Ecto neural progenitor cell (in vitro differentiated cells): ENCODE results near the gene ATP11A.

Experiments
- DNase-seq: peaks from one replicate; pipeline ENCODE4 v3.0.0-alpha.2; 2018; ENCODE audit warnings: low spot score

Gene ATP11A

GRCh38 chr13:112743451-112744167 lies 53.8 kb downstream of the ATP11A start:
- DNase-seq: no peak

- DNase-seq: no peak
Measured at GRCh38 chr13:112744168-112745021, 54.6 kb downstream of the ATP11A start.

GRCh38 chr13:112746044-112746443 lies 56.2 kb downstream of the ATP11A start:
- DNase-seq: no peak

DNA sequence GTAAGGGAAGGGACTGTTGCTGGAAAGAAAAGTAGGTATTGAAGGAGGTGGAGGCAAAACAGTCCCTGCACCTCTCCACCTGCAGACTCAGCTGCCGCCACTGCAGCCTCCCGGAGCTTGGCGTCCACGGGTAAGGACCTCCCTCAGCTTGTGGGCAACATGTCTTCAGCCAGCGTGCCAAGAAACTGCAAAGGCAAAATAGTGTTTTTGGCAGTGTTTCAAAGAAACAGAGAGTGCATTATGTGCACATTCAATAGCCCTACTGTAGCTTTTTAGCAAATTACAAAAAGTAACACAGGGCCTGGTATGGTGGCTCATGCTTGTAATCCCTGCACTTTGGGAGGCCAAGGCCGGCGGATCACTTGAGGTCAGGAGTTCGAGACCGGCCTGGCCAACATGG lies 57.4 kb downstream of the ATP11A start:
- DNase-seq: no peak

GRCh38 chr13:112748947-112749735 lies 59.3 kb downstream of the ATP11A start:
- no peak for DNase-seq

- DNase-seq: no peak
Measured at GRCh38 chr13:112750570-112750969, 60.7 kb downstream of the ATP11A start.

- no peak for DNase-seq
Measured at GRCh38 chr13:112751617-112752016, 61.8 kb downstream of the ATP11A start.

GRCh38 chr13:112752211-112752610 lies 62.4 kb downstream of the ATP11A start:
- DNase-seq: no peak

DNA sequence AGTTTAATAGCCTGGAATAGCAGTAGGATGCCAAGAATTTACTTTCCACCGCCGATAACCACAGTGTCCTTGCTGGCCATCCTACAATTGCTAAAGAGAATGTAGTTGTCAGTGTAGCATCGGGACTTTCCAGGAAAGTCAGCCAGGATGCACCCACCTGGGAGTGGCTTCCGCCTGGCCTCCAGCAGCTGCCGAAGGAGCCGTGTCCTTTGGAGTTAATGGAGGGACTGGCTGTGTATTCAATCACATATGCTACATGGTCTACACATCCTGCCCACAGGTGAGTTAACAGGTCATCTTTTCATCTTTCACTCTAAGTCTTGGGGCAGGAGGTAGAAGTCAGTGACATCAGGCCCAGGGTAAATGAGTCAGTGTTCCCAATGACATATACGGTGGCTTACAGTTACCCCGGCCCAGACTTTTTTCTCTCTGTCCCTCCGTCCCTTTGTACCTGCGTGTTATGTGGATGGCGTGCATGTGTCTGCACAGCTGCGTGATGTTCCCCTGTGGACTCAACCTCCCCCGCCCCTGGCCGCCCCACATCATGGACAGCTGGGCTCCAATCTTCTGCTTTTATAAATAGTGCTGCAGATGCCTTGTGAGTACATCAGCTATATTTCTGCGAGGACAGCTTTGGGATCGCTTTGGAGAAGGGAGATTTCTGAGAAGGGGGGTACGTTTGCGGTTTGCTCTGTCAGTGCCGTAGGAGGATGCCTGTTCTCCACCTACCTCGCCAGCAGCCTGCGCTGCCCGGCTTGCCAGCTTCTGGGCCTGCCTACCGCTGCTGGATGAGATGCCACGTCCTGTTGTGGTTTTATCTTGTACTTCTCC lies 63.1 kb downstream of the ATP11A start:
- no peak for DNase-seq

DNA sequence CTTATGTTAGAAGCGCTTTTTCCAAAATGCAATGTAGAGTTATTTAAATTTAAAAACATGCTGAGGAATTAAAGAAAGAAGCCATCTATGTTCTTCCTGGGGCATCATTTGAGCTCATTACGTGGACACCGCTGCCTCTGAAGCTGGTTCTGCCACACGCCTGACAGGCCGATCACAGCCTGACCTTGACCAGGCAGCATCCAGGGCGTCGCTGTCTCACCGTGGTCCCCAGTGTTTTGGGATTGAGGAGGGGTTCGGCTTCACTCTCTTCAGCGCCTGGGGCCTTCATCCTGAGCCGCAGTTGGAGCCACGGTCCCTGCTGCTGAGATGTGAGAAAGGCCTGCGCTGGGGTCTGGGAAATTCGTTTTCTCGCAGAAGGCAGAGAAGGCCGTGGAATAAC lies 64.0 kb downstream of the ATP11A start:
- DNase-seq: no peak

- no peak for DNase-seq
Measured at GRCh38 chr13:112754281-112755025, 64.6 kb downstream of the ATP11A start.

GRCh38 chr13:112755331-112755730 lies 65.5 kb downstream of the ATP11A start:
- DNase-seq: no peak

DNA sequence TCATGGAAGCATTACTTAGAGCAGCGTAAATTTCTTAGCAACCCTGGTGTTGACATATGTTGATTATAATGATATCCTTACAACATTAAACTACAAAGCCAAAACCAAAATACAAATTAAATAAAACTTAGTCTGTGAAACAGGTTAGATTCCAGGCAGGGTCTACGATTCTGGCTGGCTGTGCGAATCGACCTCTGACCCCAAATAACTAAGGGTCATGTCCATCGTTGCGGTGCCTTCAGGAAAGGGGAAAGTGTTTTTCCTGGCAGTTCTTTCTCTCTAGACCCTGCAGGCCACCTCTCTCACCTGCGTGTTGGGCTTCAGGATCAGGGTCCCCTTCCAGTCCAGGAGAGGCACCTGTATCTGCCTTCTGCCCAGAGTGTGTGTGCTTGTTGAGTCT lies 66.2 kb downstream of the ATP11A start:
- peak; percentile 42 for DNase-seq

DNA sequence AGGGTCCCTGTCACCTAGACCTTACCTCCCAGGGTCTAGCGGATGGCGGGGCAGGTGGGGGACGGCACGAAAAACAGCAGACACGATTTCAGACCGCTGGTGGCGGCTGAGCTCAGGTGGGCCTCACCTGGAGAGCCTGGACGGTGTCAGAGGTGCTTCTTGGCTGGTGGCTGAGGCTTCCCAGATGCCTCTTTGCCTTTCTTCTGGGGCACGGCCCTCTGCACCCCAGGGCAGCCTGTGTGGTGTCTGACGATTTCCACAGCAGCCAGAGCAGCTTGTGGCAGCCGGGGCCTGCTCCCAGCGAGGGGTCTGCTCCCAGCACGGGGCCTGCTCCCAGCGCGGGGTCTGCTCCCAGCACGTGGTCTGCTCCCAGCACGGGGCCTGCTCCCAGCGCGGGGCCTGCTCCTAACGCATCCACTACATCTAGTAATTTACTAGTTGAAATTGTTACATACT lies 66.7 kb downstream of the ATP11A start:
- no peak for DNase-seq

GRCh38 chr13:112756967-112757758 lies 67.3 kb downstream of the ATP11A start:
- no peak for DNase-seq

DNA sequence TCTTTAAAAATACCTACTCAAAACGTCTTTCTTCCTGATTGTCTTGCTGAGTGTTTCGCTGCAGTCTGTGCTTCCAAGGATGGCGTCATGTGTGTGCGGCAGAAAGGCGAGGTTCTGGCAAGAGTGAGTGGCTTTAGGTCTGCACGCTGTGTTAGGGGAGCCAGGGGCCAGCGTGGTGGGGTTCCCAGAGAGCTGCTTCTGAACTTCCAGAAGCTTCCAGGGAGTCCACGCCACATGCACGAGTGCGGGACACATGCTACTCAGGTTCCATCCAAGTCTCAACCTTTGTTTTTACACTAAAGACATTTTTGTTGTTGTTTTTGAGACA lies 67.9 kb downstream of the ATP11A start:
- DNase-seq: peak; percentile 39

DNA sequence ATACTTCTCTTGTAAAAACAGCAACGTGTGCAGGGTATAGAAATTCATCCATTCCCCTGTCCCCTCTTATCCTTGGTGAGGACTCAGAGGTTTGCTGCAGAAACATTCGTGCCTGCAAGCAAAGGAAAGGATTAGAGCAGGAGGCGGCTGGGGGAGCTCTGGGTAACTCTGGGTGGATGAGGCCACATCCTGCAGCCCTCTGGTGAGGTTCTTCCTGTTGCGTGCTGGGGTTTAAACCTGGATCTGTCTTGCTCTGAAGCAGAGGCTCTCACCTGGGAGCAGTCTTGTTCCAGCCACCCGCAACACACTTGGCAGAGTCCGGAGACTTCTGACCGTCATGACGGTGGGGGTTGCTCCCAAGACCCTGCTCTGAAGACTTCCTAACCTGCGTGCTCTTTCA lies 69.2 kb downstream of the ATP11A start:
- no peak for DNase-seq

DNA sequence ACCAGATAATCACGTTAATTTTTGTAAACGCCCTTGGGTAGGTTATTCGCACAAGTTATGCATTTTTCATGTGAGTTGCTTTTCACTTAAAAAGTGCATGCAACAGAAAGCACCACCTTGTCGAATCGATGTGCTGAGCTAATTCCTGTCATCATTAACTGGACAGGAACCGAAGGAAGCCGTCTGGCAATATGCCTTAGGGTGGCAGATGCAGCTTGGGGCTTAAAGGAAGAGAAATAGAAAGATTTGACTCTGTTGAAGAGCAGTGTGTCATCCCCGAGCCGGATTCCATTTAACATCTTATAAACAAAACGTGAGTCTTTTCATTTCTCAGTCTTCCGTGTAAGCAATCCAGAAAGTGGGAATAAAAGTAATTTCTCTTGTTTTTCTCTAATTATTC lies 70.0 kb downstream of the ATP11A start:
- DNase-seq: no peak

GRCh38 chr13:112760435-112760834 lies 70.6 kb downstream of the ATP11A start:
- no peak for DNase-seq

DNA sequence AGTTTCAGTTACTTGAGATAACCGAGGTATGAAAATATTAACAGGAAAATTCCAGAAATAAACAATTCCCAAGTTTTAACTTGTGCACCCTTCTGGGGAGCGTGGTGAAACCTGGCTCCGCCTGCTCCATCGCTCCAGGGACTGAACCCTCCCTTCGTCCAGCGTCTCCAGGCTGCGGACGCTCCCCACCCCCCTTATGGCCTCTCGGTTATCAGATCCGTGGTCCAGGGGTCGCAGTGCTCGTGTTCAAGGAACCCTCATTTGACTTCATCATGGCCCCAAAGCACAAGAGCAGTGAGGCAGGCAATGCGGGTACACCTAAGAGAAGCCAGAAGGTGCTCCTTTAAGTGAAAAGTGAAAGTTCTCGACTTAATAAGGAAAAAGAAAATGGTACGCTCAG lies 71.1 kb downstream of the ATP11A start:
- no peak for DNase-seq
